SK-N-DZ (cell line): Measurements from ENCODE around the gene LRRC26.
A peak's percentile ranks its signal among the peaks of the same experiment; 100 is the strongest.

Experiments
- DNase-seq: peaks from one replicate; pipeline ENCODE4 v3.0.0-alpha.2; 2015; ENCODE audit warnings: low spot score

LRRC26 gene

DNA sequence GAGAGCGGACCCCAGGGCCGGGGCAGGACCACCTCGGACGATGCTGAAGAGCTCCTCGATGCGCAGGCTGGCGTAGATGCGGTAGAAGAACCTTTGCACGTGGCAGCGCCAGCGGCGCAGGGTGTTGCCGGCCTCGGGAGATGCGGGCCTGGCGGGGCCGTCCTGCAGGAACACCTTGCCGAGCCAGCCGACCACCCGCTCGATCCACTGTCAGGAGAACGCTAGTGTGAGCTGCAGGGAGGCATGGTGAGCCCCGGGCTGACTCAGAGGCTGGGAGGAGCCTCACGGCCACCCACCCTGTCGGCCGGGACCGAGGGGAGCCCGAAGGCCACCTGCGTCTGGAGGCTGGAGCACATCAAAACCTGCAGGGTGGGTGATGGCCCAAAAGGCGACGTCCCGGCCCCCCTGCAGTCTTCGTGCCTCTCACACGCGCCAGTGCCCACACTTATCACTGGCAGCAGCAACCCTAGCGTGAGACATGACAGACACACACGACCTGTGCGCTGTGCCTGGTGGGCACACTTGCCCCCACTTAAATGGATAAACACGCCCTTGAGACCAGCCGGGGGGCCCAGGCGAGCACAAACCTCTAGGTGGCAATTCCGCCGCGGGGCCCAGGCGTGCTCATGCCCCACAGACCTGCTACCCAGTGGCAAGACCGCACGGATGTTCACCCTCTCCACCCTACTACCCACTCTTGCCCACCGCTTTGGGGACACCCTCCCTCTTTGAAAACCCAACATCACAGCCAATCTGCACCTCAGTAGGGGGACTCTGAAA is 15.2 kb upstream of the LRRC26 start:
- no peak for DNase-seq

DNA sequence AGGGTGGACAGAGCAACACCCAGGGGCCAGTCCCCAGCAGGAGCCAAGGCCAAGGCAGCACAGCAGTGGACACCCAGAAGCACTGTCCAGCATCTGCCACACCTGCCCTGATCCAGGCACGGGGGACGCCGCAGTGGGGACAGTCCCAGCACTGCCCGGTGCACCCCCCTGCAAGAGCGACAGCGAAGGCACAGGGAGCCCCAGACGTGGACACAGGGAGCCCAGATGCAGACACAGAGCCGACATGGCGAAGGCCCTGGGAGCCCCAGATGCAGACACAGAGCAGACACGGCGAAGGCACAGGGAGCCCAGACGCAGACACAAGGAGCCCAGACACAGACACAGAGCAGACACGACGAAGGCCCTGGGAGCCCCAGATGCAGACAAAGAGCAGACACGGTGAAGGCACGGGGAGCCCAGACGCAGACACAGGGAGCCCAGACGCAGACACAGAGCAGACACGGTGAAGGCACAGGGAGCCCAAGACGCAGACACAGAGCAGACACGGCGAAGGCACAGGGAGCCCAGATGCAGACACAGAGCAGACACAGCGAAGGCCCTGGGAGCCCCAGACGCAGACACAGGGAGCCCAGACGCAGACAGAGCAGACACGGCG is 14.2 kb upstream of the LRRC26 start:
- DNase-seq = peak; percentile 95

- DNase-seq = no peak
Observed at GRCh38 chr9:137182836-137183235, 13.0 kb upstream of the LRRC26 start.

GRCh38 chr9:137181680-137182079 is 11.8 kb upstream of the LRRC26 start:
- DNase-seq = no peak

DNA sequence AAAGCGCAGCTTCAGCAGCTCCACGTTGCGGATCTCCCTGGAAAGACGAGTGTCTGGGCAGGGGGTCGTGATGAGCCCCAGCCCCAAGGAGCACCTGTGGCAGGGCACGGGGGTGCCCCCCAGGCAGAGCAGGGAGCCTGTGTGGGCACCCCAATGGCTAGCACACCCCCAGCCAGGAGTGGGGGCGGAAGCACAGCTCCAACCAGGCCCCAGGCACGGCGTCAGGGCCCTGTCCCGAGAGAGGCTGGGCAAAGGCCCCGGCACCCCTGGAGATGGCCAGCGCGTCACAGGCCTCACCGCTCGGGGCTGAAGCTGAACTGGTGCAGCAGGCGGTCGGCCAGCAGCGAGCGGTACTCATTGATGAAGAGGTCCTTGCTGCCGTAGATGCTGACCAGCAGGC is 10.6 kb upstream of the LRRC26 start:
- no peak for DNase-seq

DNA sequence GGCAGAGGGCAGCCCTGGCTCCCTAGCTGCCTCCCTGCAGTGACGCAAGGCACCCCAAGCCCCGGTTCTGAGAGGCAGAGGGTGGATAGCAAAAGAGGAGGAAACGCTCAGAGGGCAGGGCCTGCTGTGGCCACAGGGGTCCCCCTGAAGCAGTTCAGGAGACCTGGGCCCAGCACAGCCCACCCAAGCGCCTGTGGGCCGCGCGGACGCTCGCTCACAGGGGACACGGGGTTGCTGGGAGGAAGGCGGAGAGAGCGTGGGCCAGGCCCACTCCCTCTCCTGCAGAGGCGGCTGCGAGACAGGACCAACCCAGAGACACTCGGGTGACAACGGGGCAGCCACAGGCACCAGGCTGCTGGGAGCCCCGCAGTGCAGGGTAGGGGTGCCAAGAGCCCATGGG is 9.9 kb upstream of the LRRC26 start:
- no peak for DNase-seq

DNA sequence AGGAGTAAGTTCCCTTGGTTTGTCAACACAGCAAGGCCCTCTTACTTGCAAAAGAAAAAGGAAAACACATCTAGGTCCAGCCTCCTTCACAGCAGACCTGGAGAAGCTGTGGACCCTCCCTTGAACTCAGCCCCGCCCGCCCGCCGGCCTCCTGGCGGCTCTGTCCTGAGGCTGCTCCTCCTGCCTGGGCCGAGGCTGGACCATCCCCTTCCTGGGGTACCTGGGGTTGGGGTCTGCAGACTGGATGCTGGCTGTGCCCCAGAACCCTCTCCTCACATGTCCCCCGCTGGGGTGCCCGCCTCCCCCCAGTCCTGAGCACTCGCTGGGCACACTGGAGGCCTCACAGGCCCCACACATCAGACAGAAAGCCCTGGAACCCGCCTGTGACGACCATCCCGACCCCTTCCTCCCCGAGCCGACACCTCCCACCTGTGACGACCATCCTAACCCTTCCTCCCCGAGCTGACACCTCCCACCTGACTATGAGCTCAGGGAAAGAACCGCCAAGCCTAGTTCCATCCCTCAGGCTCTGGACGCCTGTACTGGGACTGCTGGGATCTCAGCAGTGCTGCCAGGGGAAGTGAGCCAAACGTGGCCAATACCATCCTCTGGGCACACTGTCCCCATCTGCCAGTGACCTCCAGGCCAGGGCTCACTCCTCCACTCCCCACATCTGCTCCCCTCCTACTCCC is 9.2 kb upstream of the LRRC26 start:
- no peak for DNase-seq

- DNase-seq = no peak
Observed at GRCh38 chr9:137178201-137178938, 8.5 kb upstream of the LRRC26 start.

- peak; percentile 55 for DNase-seq
Observed at GRCh38 chr9:137176302-137177182, 6.7 kb upstream of the LRRC26 start.

GRCh38 chr9:137175345-137175961 is 5.6 kb upstream of the LRRC26 start:
- DNase-seq = no peak

DNA sequence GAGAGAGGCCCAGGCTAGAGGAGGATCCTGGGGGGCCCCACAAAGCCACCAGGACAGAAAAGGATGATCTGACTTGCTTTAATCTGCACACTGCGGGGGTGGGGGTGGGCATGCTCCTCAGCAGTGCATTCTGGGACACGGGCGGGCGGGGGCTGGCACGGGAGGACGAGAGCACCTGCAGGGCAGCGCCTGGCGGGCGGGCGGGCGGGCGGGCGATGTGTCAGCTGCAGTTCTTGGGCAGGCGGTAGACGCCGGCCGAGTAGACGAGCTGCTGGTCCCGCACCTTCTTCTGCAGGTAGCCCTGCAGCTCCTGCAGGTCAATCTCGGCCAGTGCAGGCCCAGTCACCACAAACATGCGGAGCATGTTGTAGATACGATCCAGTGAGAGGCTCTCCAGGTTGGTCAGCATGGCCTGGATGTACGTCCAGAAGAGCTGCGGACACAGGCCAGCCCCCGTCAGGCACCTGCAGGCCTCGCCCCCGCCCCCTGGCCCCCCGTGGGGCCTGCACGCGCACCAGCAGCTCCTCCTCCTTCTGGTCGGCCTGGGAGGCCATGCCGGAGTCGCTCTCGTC is 5.0 kb upstream of the LRRC26 start:
- no peak for DNase-seq

GRCh38 chr9:137173796-137174664 is 4.2 kb upstream of the LRRC26 start:
- DNase-seq = no peak

DNA sequence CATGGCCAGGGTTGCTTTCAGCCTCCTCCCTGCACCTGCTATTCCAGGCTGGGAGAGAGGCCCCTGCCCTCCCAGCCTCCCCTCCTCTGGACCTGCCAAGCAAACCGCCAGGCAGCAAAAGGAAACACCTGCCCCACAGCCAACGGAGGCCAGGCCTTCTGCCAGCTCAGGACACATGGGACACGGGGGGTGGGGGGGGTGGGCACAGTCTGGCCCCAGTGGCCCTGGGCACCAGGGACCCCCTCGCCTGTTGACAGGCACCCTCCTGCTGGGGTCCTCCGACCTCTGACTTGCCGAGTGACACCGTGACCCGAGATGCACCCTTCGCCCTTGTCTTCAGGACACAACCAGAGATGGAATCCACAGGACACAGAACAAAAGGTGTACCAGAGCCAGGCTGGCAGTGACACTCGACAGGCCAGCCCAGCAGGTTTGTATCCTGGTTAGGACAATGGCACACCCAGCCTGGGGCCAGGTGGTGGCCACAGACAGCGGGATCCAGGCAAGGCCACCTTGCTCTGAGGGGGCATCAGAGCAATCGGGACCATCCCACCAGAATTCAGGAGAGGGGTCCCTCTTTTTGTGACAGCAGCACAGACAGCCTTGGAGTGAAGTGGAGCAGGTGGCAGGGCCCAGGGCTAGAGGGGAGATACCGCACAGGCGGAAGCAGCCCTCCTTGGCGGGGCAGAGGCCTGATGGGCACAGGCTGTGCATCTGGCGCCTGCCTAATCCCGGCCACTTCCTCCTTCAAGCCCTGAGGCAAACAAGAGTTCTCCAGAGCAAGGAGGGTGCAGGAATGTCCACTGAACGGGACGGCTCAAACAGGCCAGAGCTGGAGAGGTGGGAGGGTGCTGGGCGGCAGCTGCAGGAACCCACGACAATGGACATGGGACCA is 3.3 kb upstream of the LRRC26 start:
- no peak for DNase-seq

- DNase-seq = no peak
Observed at GRCh38 chr9:137171149-137171900, 1.5 kb upstream of the LRRC26 start.

GRCh38 chr9:137170486-137171148 is 766 bp upstream of the LRRC26 start:
- DNase-seq = no peak

- DNase-seq = peak; percentile 78
Observed at GRCh38 chr9:137168904-137169856, 671 bp downstream of the LRRC26 start.
